HepG2 (cell line): ENCODE results near the gene NFX1. TPM values are rescaled to one million over a fixed set of nuclear protein-coding genes. Genes with fewer than 3 reads are reported as not detected.
A peak's percentile ranks its signal among the peaks of the same experiment; 100 is the strongest.

Experiments
- ATF7 ChIP-seq, 2 experiments: fragments of 450-650 bp in 1 of 2; sonication (generic) in 1 of 2; formaldehyde crosslinking in 1 of 2; IDR thresholded peaks; 2 replicates each; pipeline versions ENCODE4 v1.4.0 to v1.6.1; 2016 to 2020; ENCODE audit warnings: antibody characterized with exemption in 1 of 2, mild to moderate bottlenecking in 1 of 2, missing genetic modification reagents in 1 of 2
- CTCF ChIP-seq: sonication (generic); formaldehyde crosslinking; IDR thresholded peaks from 2 replicates; pipeline ENCODE4 v1.5.0; 2020; ENCODE audit warnings: mild to moderate bottlenecking, missing genetic modification reagents, moderate library complexity
- MAZ ChIP-seq, 2 experiments: sonication (generic) in 1 of 2; formaldehyde crosslinking in 1 of 2; IDR thresholded peaks; 2 replicates each; pipeline versions ENCODE4 v1.5.0 to v1.6.1; 2012 to 2020; ENCODE audit warnings: low read depth in 2 of 2, mild to moderate bottlenecking in 2 of 2, borderline replicate concordance in 1 of 2, improper control_type of control experiment in 1 of 2, low read length in 1 of 2, missing genetic modification reagents in 1 of 2, moderate library complexity in 1 of 2
- PCBP2 ChIP-seq: fragments of 200-400 bp; formaldehyde crosslinking; optimal IDR thresholded peaks from 2 replicates; pipeline ENCODE3; 2018; ENCODE audit warnings: low read length, low read depth; ENCODE audit not compliant: poor library complexity, severe bottlenecking
- PHF5A ChIP-seq: IDR thresholded peaks from one replicate; pipeline ENCODE4 v1.6.1; 2018; ENCODE audit warnings: low read depth, missing genetic modification reagents; ENCODE audit not compliant: unreplicated experiment
- SIN3B ChIP-seq: fragments of 150-350 bp; IDR thresholded peaks from 2 replicates; pipeline ENCODE4 v1.6.1; 2014; ENCODE audit warnings: low read length
- SPEN ChIP-seq: sonication (generic); formaldehyde crosslinking; IDR thresholded peaks from 2 replicates; pipeline ENCODE4 v1.5.1; 2020; ENCODE audit warnings: low read depth, mild to moderate bottlenecking, missing genetic modification reagents
- TEAD2 ChIP-seq: sonication (generic); formaldehyde crosslinking; IDR thresholded peaks from 2 replicates; pipeline ENCODE4 v1.9.0; 2021; ENCODE audit warnings: missing genetic modification reagents
- ZFP62 ChIP-seq: sonication (generic); formaldehyde crosslinking; IDR thresholded peaks from 2 replicates; pipeline ENCODE4 v1.4.0; 2020; ENCODE audit warnings: missing genetic modification reagents
- ZNF318 ChIP-seq: sonication (generic); formaldehyde crosslinking; IDR thresholded peaks from 2 replicates; pipeline ENCODE4 v1.4.0; 2020; ENCODE audit warnings: mild to moderate bottlenecking, missing genetic modification reagents
- ZNF430 ChIP-seq: sonication (generic); formaldehyde crosslinking; IDR thresholded peaks from 2 replicates; pipeline ENCODE4 v1.9.0; 2021; ENCODE audit warnings: mild to moderate bottlenecking, missing genetic modification reagents
- polyA plus RNA-seq, 8 experiments: library from polyadenylated mRNA; depleted of rRNA in 3 of 8; stranded (reverse) in 7 of 8; unstranded in 1 of 8; fragments of >200 nt; fragmentation: Illumina TruSeq in 4 of 8; extraction: Trizol in 4 of 8; gene quantifications; 2 replicates each; pipeline versions ENCODE4 v1.2.1 to v1.2.3, GENCODE V29; 2011 to 2016; ENCODE audit warnings: low read depth in 4 of 8, missing spikeins in 1 of 8, mixed read lengths in 1 of 8; ENCODE audit not compliant: insufficient read depth in 1 of 8
- total RNA-seq, 5 experiments: library from RNA; depleted of rRNA; stranded (reverse); fragments of >200 nt; fragmentation: Illumina TruSeq; extraction: Trizol; gene quantifications; 2 replicates each; pipeline ENCODE4 v1.2.3, GENCODE V29; 2016; ENCODE audit warnings: low read depth in 1 of 5
- TF ChIP-seq, protein P1 (sequence below): sonication (generic); formaldehyde crosslinking; IDR thresholded peaks from 2 replicates; pipeline ENCODE4; 2020; ENCODE audit warnings: missing genetic modification reagents, mild to moderate bottlenecking, borderline replicate concordance
- TF ChIP-seq, protein P2 (sequence below): fragments of 450-650 bp; IDR thresholded peaks from 2 replicates; pipeline ENCODE4 v1.6.1; 2016

NFX1 gene
- total and polyA plus RNA-seq, 2 of the 13 experiments (the other 11 are each of a cell fraction or from before 2014, with no cell fraction given) = 23.9 to 27.5 TPM

DNA sequence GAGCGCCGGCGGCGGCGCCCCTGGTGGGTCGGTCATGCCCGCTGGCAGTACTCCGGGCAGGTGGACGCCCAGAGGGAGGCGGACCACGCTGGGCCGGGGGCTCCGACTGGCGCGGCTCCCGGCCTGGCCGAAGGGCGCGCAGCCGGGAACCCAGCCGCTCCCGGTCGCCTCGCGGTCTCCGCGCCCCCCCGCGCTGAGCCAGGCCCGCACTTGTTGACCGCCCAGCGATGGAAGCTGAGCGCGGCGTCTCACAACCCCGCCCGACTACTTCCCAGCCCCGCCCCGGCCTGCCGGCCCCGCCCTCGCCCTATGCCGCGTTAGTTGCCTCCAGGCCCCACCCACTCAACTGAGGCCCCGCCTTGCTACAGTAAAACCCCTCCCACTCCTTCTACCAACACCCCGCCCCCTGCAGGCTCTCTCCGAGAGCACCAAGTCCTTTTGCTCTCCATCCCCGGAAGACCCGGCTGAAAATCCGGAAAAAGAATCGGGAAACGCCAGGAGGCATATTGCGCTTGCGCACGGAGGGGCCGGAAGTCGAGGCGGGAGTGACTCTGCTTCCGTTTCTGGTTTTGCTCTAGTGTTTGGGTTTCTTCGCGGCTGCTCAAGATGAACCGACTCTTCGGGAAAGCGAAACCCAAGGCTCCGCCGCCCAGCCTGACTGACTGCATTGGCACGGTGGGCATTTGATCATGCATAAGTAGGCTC is 25.7 kb upstream of the NFX1 start, which contains the start of the genes BAG1 and CHMP5 (continued):
- no peak for TF ChIP-seq ZNF318 (CRISPR knock-in tag)
- no peak for TF ChIP-seq MAZ (IDR thresholded peaks at IDR 0.05; ENCODE audit: borderline replicate concordance, low read depth, low read length)
- TF ChIP-seq MAZ (CRISPR knock-in tag; IDR thresholded peaks at IDR 0.05; ENCODE audit: low read depth) = peak; percentile 50; the same call in 1 of the 2 replicates
- no peak for TF ChIP-seq ATF7 (IDR thresholded peaks at IDR 0.05)
- TF ChIP-seq ATF7 (CRISPR knock-in tag; IDR thresholded peaks at IDR 0.05) = no peak
- TF ChIP-seq ZFP62 (CRISPR knock-in tag) = no peak
- TF ChIP-seq PCBP2 = no peak
- TF ChIP-seq PHF5A (CRISPR knock-in tag) = no peak
- TF ChIP-seq SPEN = peak; percentile 57
- no peak for TF ChIP-seq SIN3B
- TF ChIP-seq, protein P1, sequence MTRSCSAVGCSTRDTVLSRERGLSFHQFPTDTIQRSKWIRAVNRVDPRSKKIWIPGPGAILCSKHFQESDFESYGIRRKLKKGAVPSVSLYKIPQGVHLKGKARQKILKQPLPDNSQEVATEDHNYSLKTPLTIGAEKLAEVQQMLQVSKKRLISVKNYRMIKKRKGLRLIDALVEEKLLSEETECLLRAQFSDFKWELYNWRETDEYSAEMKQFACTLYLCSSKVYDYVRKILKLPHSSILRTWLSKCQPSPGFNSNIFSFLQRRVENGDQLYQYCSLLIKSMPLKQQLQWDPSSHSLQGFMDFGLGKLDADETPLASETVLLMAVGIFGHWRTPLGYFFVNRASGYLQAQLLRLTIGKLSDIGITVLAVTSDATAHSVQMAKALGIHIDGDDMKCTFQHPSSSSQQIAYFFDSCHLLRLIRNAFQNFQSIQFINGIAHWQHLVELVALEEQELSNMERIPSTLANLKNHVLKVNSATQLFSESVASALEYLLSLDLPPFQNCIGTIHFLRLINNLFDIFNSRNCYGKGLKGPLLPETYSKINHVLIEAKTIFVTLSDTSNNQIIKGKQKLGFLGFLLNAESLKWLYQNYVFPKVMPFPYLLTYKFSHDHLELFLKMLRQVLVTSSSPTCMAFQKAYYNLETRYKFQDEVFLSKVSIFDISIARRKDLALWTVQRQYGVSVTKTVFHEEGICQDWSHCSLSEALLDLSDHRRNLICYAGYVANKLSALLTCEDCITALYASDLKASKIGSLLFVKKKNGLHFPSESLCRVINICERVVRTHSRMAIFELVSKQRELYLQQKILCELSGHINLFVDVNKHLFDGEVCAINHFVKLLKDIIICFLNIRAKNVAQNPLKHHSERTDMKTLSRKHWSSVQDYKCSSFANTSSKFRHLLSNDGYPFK (CRISPR knock-in tag) = peak; percentile 49; the same call in 1 of the 2 replicates
- peak; percentile 48 for TF ChIP-seq CTCF (CRISPR knock-in tag)
- TF ChIP-seq TEAD2 = no peak
- TF ChIP-seq, protein P2, sequence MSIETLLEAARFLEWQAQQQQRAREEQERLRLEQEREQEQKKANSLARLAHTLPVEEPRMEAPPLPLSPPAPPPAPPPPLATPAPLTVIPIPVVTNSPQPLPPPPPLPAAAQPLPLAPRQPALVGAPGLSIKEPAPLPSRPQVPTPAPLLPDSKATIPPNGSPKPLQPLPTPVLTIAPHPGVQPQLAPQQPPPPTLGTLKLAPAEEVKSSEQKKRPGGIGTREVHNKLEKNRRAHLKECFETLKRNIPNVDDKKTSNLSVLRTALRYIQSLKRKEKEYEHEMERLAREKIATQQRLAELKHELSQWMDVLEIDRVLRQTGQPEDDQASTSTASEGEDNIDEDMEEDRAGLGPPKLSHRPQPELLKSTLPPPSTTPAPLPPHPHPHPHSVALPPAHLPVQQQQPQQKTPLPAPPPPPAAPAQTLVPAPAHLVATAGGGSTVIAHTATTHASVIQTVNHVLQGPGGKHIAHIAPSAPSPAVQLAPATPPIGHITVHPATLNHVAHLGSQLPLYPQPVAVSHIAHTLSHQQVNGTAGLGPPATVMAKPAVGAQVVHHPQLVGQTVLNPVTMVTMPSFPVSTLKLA = 0 out of 2 replicates have a peak, but pooled peaks have one; percentile 2
- no peak for TF ChIP-seq ZNF430 (CRISPR knock-in tag)
